Activated CD8-positive, alpha-beta memory T cell treated with anti-CD3 and anti-CD28 coated beads, Interleukin-2, amount 10 ng/mL, durations not matched to agents 7 days and 5 days (primary cell): ENCODE results near the gene HDLBP. TPM values are rescaled to one million over a fixed set of nuclear protein-coding genes. Genes with fewer than 3 reads are reported as not detected.
"Not testable (repeated sequence)": the region's sequence is repeated elsewhere in the genome, so short reads cannot be mapped to it uniquely, and the experiment has no call there.

Experiments
- ATAC-seq: fragments of 150-1000 bp; cut with Tn5 transposase; one replicate; pipeline ENCODE4 v1.10.0; 2021; ENCODE audit warnings: moderate library complexity
- CTCF ChIA-PET: fragments of 350-600 bp; sonication (Branson Sonifier 250); formaldehyde crosslinking; loops from one replicate; lab custom pipeline; 2021; ENCODE audit warnings: antibody characterized with exemption; lab: Charles Lee
- DNase-seq: peaks from one replicate; pipeline ENCODE4 v3.0.0-alpha.2; 2020
- H3K27ac Mint-ChIP-seq: one replicate; pipeline ENCODE4 v1.8.0; 2021; ENCODE audit warnings: mild to moderate bottlenecking, mixed read lengths
- H3K27me3 Mint-ChIP-seq: one replicate; pipeline ENCODE4 v1.8.0; 2021; ENCODE audit warnings: mixed read lengths
- H3K36me3 Mint-ChIP-seq: one replicate; pipeline ENCODE4 v1.8.0; 2021; ENCODE audit warnings: mild to moderate bottlenecking, mixed read lengths
- H3K4me1 Mint-ChIP-seq: one replicate; pipeline ENCODE4 v1.8.0; 2021; ENCODE audit warnings: mixed read lengths
- H3K4me3 Mint-ChIP-seq: one replicate; pipeline ENCODE4 v1.8.0; 2021; ENCODE audit warnings: mild to moderate bottlenecking, moderate library complexity, mixed read lengths
- H3K9me3 Mint-ChIP-seq: one replicate; pipeline ENCODE4 v1.8.0; 2022; ENCODE audit warnings: low read depth, mixed read lengths
- total RNA-seq, 2 experiments: library from RNA; stranded (reverse); gene quantifications; one replicate each; pipeline ENCODE4 v1.2.3, GENCODE V29; 2021

HDLBP gene
- total RNA-seq, 2 experiments from 2014 or later: 176 to 232 TPM

- H3K27me3 Mint-ChIP-seq, H3K27ac Mint-ChIP-seq, CTCF ChIA-PET, ATAC-seq, DNase-seq, H3K4me1 Mint-ChIP-seq, H3K4me3 Mint-ChIP-seq, H3K36me3 Mint-ChIP-seq, H3K9me3 Mint-ChIP-seq: not testable (repeated sequence)
Measured at GRCh38 chr2:241197246-241197645, 118.2 kb downstream of the HDLBP start.

- CTCF ChIA-PET: no interaction called here
- ATAC-seq (no peak), DNase-seq (no peak)
- Mint-ChIP-seq H3K27me3 (no peaks in the 10 kb centered on the region), H3K27ac (no peak overlapping the region), H3K9me3 (no peaks in the 10 kb centered on the region), H3K36me3 (no peaks in the 10 kb centered on the region), H3K4me3 (no peak overlapping the region), H3K4me1 (no peaks in the 10 kb centered on the region)
Measured at GRCh38 chr2:241195506-241196130, 119.9 kb downstream of the HDLBP start.

- CTCF ChIA-PET: no interaction called here
- Mint-ChIP-seq H3K27ac (no peak overlapping the region), H3K27me3 (no peaks in the 10 kb centered on the region), H3K4me3 (no peak overlapping the region), H3K4me1 (no peaks in the 10 kb centered on the region), H3K36me3 (no peaks in the 10 kb centered on the region), H3K9me3 (no peaks in the 10 kb centered on the region)
- ATAC-seq: no peak
- DNase-seq: no peak
Measured at GRCh38 chr2:241194811-241195210, 120.7 kb downstream of the HDLBP start.

GRCh38 chr2:241193271-241193670 is 122.2 kb downstream of the HDLBP start:
- no peaks in the 10 kb centered on the region for H3K27me3 Mint-ChIP-seq
- no peaks in the 10 kb centered on the region for H3K4me1 Mint-ChIP-seq
- no peak overlapping the region for H3K4me3 Mint-ChIP-seq
- H3K9me3 Mint-ChIP-seq: no peaks in the 10 kb centered on the region
- CTCF ChIA-PET: no interaction called here
- no peaks in the 10 kb centered on the region for H3K36me3 Mint-ChIP-seq
- DNase-seq: no peak
- H3K27ac Mint-ChIP-seq: no peak overlapping the region
- no peak for ATAC-seq

GRCh38 chr2:241191081-241191480 is 124.4 kb downstream of the HDLBP start:
- no peaks in the 10 kb centered on the region for H3K27me3 Mint-ChIP-seq
- H3K9me3 Mint-ChIP-seq: no peaks in the 10 kb centered on the region
- DNase-seq (no peak), ATAC-seq (no peak)
- H3K36me3 Mint-ChIP-seq: no peaks in the 10 kb centered on the region
- CTCF ChIA-PET: no interaction called here
- no peak overlapping the region for H3K4me3 Mint-ChIP-seq
- H3K4me1 Mint-ChIP-seq: no peaks in the 10 kb centered on the region
- no peak overlapping the region for H3K27ac Mint-ChIP-seq

- no peak for DNase-seq
- no peaks in the 10 kb centered on the region for H3K4me1 Mint-ChIP-seq
- CTCF ChIA-PET: no interaction called here
- no peaks in the 10 kb centered on the region for H3K9me3 Mint-ChIP-seq
- H3K36me3 Mint-ChIP-seq: no peaks in the 10 kb centered on the region
- H3K4me3 Mint-ChIP-seq: no peak overlapping the region
- ATAC-seq: peak; percentile 46
- no peaks in the 10 kb centered on the region for H3K27me3 Mint-ChIP-seq
- H3K27ac Mint-ChIP-seq: no peak overlapping the region
Measured at GRCh38 chr2:241190291-241190981, 125.0 kb downstream of the HDLBP start.

GRCh38 chr2:241189856-241190201 is 125.6 kb downstream of the HDLBP start:
- no peak overlapping the region for H3K4me3 Mint-ChIP-seq
- CTCF ChIA-PET: no interaction called here
- no peak for DNase-seq
- no peaks in the 10 kb centered on the region for H3K9me3 Mint-ChIP-seq
- no peak overlapping the region for H3K27ac Mint-ChIP-seq
- H3K27me3 Mint-ChIP-seq: no peaks in the 10 kb centered on the region
- H3K36me3 Mint-ChIP-seq: no peaks in the 10 kb centered on the region
- no peaks in the 10 kb centered on the region for H3K4me1 Mint-ChIP-seq
- no peak for ATAC-seq

- Mint-ChIP-seq H3K27me3 (no peaks in the 10 kb centered on the region), H3K27ac (no peak overlapping the region), H3K4me1 (no peaks in the 10 kb centered on the region), H3K9me3 (no peaks in the 10 kb centered on the region), H3K36me3 (no peaks in the 10 kb centered on the region), H3K4me3 (no peak overlapping the region)
- DNase-seq: no peak
- no peak for ATAC-seq
- CTCF ChIA-PET: no interaction called here
Measured at GRCh38 chr2:241189093-241189855, 126.2 kb downstream of the HDLBP start.

GRCh38 chr2:241188361-241189092 is 126.9 kb downstream of the HDLBP start, which contains the start of gene ANO7:
Gene ANO7 (plus strand): TSS chr2:241188677. CDS start chr2:241190064, 1,387 bp downstream.
- Mint-ChIP-seq H3K4me3 (no peak within 1 kb of the TSS), H3K27me3 (no peaks in the 10 kb centered on the region), H3K9me3 (no peaks in the 10 kb centered on the region), H3K27ac (no peak within 1 kb of the TSS), H3K36me3 (no peaks in the 10 kb centered on the region), H3K4me1 (no peaks in the 10 kb centered on the region)
- DNase-seq (no peak), ATAC-seq (no peak)
- CTCF ChIA-PET: no interaction called here

- ATAC-seq: no peak
- Mint-ChIP-seq H3K9me3 (no peaks in the 10 kb centered on the region), H3K27ac (no peak overlapping the region), H3K4me1 (no peaks in the 10 kb centered on the region), H3K36me3 (no peaks in the 10 kb centered on the region), H3K27me3 (no peaks in the 10 kb centered on the region), H3K4me3 (no peak overlapping the region)
- CTCF ChIA-PET: no interaction called here
- no peak for DNase-seq
Measured at GRCh38 chr2:241187918-241188234, 127.6 kb downstream of the HDLBP start.

GRCh38 chr2:241187101-241187917 is 128.2 kb downstream of the HDLBP start:
- no peak for DNase-seq
- Mint-ChIP-seq H3K27me3 (no peaks in the 10 kb centered on the region), H3K4me1 (no peaks in the 10 kb centered on the region), H3K9me3 (no peaks in the 10 kb centered on the region), H3K36me3 (no peaks in the 10 kb centered on the region), H3K27ac (no peak overlapping the region), H3K4me3 (no peak overlapping the region)
- no peak for ATAC-seq
- CTCF ChIA-PET: no interaction called here

- Mint-ChIP-seq H3K27me3 (no peaks in the 10 kb centered on the region), H3K9me3 (no peaks in the 10 kb centered on the region), H3K4me1 (no peaks in the 10 kb centered on the region), H3K36me3 (no peaks in the 10 kb centered on the region), H3K27ac (no peak overlapping the region), H3K4me3 (no peak overlapping the region)
- no peak for DNase-seq
- CTCF ChIA-PET: no interaction called here
- no peak for ATAC-seq
Measured at GRCh38 chr2:241185961-241186360, 129.5 kb downstream of the HDLBP start.

- H3K27me3 Mint-ChIP-seq: no peaks in the 10 kb centered on the region
- H3K4me1 Mint-ChIP-seq: peaks cover 3% of the 10 kb centered on the region
- CTCF ChIA-PET: no interaction called here
- H3K9me3 Mint-ChIP-seq: no peaks in the 10 kb centered on the region
- peaks cover 2% of the 10 kb centered on the region for H3K36me3 Mint-ChIP-seq
- no peak for ATAC-seq
- no peak for DNase-seq
- H3K27ac Mint-ChIP-seq: no peak overlapping the region
- H3K4me3 Mint-ChIP-seq: no peak overlapping the region
Measured at GRCh38 chr2:241184901-241185300, 130.6 kb downstream of the HDLBP start.
